ENCODE data around the gene CHIC1.
A peak's percentile ranks its signal among the peaks of the same experiment; 100 is the strongest.
"Not testable (repeated sequence)": the region's sequence is repeated elsewhere in the genome, so short reads cannot be mapped to it uniquely, and the experiment has no call there.

CHIC1 gene
- total RNA-seq = 16.8 to 17.3 (median 17.0) reads per million in 3 donors

DNA sequence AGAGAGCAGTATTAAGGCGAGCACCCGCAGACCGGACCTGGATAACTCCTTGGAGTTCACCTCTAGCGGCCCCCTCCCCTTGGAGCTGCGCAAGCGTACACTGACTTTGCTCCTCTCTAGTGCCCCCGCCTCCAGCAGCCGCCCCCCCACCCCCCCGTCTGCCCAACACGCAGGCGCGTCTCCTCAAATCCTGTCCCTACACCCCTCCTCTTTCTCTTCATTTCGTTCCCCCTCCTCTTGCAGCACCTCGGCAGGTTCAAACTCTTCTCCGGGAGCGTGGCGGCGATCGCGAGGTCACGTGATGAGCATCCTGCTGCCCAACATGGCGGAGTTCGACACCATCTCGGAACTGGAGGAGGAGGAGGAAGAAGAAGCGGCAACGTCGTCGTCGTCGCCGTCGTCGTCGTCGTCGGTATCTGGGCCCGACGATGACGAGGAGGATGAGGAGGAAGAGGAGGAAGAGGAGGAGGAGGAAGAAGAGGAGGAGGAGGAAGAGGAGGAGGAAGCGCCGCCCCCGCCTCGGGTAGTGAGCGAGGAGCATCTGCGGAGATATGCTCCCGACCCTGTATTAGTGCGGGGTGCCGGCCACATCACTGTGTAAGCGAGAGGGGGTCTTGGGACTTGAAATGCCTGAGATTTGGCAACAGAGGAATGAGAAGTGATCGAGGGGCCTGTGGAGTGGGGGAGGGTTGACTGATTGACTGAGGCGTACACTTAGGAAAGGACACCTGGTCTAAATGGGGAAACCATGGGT is at the start of gene CHIC1:
CHIC1 (plus strand) TSS at position 214 of the 754 bp plus-strand sequence; CDS start at position 302, 88 bp downstream.
- Histone ChIP-seq H3K4me3 (ENCODE audit: insufficient read depth, low read depth, low read length, poor library complexity, severe bottlenecking) (peak within 1 kb of the TSS; percentile 60), H3K9me3 (ENCODE audit: control insufficient read depth, low read length) (no peaks in the 10 kb centered on the region), H3K27ac (ENCODE audit: insufficient read depth, low read length, poor library complexity, severe bottlenecking) (peak within 1 kb of the TSS; percentile 78), H3K27me3 (replicated peaks; ENCODE audit: control insufficient read depth, insufficient read depth, low read length, poor library complexity, severe bottlenecking) (no peaks in the 10 kb centered on the region), H3K4me1 (ENCODE audit: control insufficient read depth, insufficient read depth, low read length, poor library complexity, severe bottlenecking) (peaks cover 3% of the 10 kb centered on the region), H3K36me3 (ENCODE audit: control insufficient read depth, insufficient read depth, low read length) (no peaks in the 10 kb centered on the region)
- peak; percentile 52 to 66 (median 62) for DNase-seq

DNA sequence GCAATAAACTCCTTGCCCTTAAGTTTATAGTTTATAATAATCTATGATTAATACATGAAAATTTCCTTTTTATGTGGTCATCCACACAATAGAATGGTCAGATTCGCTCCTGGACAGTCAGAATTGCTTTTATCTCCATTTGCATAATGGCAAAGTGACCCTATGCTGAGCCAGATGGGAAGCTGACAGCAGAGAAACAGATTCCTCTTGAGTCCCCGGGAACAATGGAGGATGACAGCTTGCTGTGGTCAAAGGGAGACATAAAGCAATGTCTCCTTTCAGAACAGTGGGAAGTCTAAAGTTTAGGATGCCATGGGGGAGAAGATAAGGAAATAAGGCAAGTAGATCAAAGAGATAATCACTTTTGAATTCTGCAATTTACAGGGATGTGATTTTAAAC is 40.2 kb upstream of the CHIC1 start:
- not testable (repeated sequence) for H3K36me3 ChIP-seq (ENCODE audit: control insufficient read depth, insufficient read depth, low read length); H3K4me1 ChIP-seq (ENCODE audit: control insufficient read depth, insufficient read depth, low read length, poor library complexity, severe bottlenecking); H3K9me3 ChIP-seq (ENCODE audit: control insufficient read depth, low read length); H3K4me3 ChIP-seq (ENCODE audit: insufficient read depth, low read depth, low read length, poor library complexity, severe bottlenecking); H3K27ac ChIP-seq (ENCODE audit: insufficient read depth, low read length, poor library complexity, severe bottlenecking); H3K27me3 ChIP-seq (replicated peaks; ENCODE audit: control insufficient read depth, insufficient read depth, low read length, poor library complexity, severe bottlenecking); DNase-seq

DNA sequence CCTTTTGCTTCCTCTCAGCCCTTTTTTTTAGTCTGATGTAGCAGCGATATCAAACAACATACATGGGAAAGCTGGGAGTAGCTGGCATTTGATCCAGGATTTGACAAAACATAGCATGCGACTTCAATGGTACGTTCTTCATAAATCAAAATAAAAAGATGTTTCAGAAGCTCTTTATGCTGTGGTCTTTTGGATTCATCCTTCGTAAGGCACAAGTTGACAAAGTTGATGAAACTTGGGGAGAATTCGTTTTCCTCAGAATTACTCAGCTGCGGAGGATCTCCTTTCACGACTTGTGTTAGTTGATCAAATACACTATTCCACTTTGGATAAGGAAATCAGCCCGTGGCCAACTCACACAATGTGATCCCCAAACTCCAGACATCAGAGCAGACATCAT is 38.1 kb upstream of the CHIC1 start:
- Histone ChIP-seq H3K27ac (ENCODE audit: insufficient read depth, low read length, poor library complexity, severe bottlenecking) (no peak overlapping the region), H3K27me3 (replicated peaks; ENCODE audit: control insufficient read depth, insufficient read depth, low read length, poor library complexity, severe bottlenecking) (no peaks in the 10 kb centered on the region), H3K36me3 (ENCODE audit: control insufficient read depth, insufficient read depth, low read length) (no peaks in the 10 kb centered on the region), H3K4me1 (ENCODE audit: control insufficient read depth, insufficient read depth, low read length, poor library complexity, severe bottlenecking) (no peaks in the 10 kb centered on the region), H3K9me3 (ENCODE audit: control insufficient read depth, low read length) (no peaks in the 10 kb centered on the region), H3K4me3 (ENCODE audit: insufficient read depth, low read depth, low read length, poor library complexity, severe bottlenecking) (no peak overlapping the region)
- DNase-seq = no peak

DNA sequence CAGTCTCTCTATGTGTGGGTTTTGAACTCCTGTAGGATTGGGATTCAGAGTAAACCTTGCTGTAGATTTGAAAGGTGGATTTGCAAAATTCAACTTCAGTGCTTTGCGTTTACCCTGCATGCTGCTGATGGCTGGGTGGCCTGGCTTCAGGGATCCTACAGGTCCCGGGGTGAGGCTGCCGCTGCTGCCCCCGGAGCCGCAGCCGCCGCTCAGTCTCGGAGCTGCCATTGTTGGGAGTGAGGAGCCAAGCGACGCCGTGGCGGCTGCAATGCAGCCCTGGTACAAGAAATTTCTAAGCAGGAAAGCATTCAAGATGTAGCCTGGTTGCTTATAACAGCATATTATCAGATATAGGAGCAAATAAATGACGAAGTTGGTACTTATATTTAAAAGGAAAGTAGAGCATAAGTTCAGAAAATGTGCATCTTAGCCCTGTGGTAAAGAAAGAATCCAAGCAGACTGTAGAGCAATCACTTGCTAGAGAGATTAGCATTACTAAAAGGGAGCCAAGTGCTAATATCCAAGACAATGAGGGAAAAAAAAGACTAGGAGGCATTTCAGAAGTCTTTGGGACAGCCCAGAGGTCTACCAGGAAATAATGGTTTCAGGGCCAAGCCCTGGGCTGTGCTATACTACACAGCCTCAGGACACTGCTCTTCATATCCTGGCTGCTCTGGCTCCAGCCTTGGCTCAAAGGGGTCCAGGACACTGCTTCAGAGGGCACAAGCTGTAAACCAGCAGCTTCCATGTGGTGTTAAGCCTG is 36.9 kb upstream of the CHIC1 start:
- H3K4me1 ChIP-seq (ENCODE audit: control insufficient read depth, insufficient read depth, low read length, poor library complexity, severe bottlenecking) = no peaks in the 10 kb centered on the region
- H3K4me3 ChIP-seq (ENCODE audit: insufficient read depth, low read depth, low read length, poor library complexity, severe bottlenecking) = no peak overlapping the region
- DNase-seq = no peak
- H3K36me3 ChIP-seq (ENCODE audit: control insufficient read depth, insufficient read depth, low read length) = no peaks in the 10 kb centered on the region
- no peaks in the 10 kb centered on the region for H3K27me3 ChIP-seq (replicated peaks; ENCODE audit: control insufficient read depth, insufficient read depth, low read length, poor library complexity, severe bottlenecking)
- H3K9me3 ChIP-seq (ENCODE audit: control insufficient read depth, low read length) = no peaks in the 10 kb centered on the region
- H3K27ac ChIP-seq (ENCODE audit: insufficient read depth, low read length, poor library complexity, severe bottlenecking) = no peak overlapping the region

DNA sequence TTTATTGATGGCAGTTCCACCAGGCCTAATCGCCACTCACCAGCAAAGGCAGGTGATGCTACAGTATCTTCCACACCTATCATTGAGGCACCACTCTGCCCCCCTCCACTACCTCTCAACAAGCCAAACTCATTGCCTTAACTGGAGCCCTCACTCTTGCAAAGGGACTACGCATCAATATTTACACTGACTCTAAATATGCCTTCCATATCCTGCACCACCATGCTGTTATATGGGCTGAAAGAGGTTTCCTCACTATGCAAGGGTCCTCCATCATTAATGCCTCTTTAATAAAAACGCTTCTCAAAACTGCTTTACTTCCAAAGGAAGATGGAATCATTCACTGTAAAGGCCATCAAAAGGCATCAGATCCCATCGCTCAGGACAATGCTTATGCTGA is 31.3 kb upstream of the CHIC1 start:
- not testable (repeated sequence) for H3K9me3 ChIP-seq (ENCODE audit: control insufficient read depth, low read length); H3K4me3 ChIP-seq (ENCODE audit: insufficient read depth, low read depth, low read length, poor library complexity, severe bottlenecking); H3K36me3 ChIP-seq (ENCODE audit: control insufficient read depth, insufficient read depth, low read length); DNase-seq; H3K27ac ChIP-seq (ENCODE audit: insufficient read depth, low read length, poor library complexity, severe bottlenecking); H3K27me3 ChIP-seq (replicated peaks; ENCODE audit: control insufficient read depth, insufficient read depth, low read length, poor library complexity, severe bottlenecking); H3K4me1 ChIP-seq (ENCODE audit: control insufficient read depth, insufficient read depth, low read length, poor library complexity, severe bottlenecking)

DNA sequence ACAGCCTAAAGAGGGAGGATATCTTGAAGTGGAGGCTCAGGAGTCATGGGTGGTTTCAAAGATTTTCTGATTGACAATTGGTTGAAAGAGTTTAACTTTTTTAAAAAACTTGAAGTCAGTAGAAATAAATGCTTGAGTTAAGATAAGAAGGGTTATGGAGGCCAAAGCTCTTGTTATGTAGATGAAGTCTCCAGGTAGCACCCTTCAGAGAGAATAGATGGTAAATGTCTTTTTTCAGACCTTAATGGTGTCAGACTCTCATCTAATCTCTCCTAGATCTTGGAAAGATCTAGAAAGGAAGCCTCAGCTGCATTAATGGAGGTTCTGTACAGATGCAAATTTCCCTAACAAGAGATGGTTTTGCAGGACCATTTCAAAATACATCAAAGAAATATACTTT is 6.8 kb upstream of the CHIC1 start:
- no peak for DNase-seq
- Histone ChIP-seq H3K9me3 (ENCODE audit: control insufficient read depth, low read length) (no peaks in the 10 kb centered on the region), H3K4me3 (ENCODE audit: insufficient read depth, low read depth, low read length, poor library complexity, severe bottlenecking) (no peak overlapping the region), H3K27ac (ENCODE audit: insufficient read depth, low read length, poor library complexity, severe bottlenecking) (no peak overlapping the region), H3K27me3 (replicated peaks; ENCODE audit: control insufficient read depth, insufficient read depth, low read length, poor library complexity, severe bottlenecking) (no peaks in the 10 kb centered on the region), H3K36me3 (ENCODE audit: control insufficient read depth, insufficient read depth, low read length) (no peaks in the 10 kb centered on the region), H3K4me1 (ENCODE audit: control insufficient read depth, insufficient read depth, low read length, poor library complexity, severe bottlenecking) (no peaks in the 10 kb centered on the region)

DNA sequence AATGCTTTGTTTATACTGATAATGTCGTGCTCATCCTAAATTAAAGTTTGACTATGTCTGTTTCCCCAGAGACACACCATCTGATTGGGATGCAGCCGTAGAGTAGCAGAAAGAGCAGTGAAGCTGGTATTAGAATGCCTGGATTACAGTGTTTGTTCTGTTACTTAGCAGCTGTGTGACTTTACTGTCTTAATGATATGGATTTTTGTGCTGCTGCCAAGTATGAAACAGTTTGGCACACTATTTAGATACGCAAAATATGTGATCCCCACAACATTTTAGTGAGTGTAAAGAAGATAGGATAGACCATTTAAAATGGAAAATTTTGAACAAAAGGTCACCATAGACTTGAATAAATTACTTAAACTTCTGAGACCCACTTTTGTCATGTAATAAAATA is 1.2 kb upstream of the CHIC1 start:
- Histone ChIP-seq H3K4me3 (ENCODE audit: insufficient read depth, low read depth, low read length, poor library complexity, severe bottlenecking) (no peak overlapping the region), H3K27me3 (replicated peaks; ENCODE audit: control insufficient read depth, insufficient read depth, low read length, poor library complexity, severe bottlenecking) (no peaks in the 10 kb centered on the region)
- no peak for DNase-seq

DNA sequence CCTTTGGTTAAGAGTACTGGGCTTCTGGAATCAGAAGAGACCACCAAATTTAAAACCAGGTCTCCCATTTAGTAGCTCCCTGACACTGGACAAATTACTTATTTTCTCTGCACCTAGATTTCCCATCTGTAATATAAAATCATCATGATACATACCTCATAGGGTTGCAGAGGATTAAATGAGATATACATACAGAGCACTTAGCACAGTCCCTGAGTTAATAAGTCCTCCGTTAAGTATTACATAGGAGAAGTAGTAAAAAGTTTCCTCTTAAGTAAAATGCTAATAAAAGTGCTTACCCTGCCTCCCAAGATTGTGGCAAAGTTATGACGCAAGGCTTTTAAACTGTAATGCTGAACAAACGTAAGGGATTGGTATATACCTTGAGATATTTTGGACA is 539 bp upstream of the CHIC1 start:
- Histone ChIP-seq H3K4me3 (ENCODE audit: insufficient read depth, low read depth, low read length, poor library complexity, severe bottlenecking) (peak overlapping the region; percentile 60), H3K27ac (ENCODE audit: insufficient read depth, low read length, poor library complexity, severe bottlenecking) (peak overlapping the region; percentile 78)
- DNase-seq = no peak

More for the DNA sequence above, 1.2 kb upstream of the CHIC1 start:
- H3K4me1 ChIP-seq (ENCODE audit: control insufficient read depth, insufficient read depth, low read length, poor library complexity, severe bottlenecking) = peaks cover 3% of the 10 kb centered on the region
- H3K36me3 ChIP-seq (ENCODE audit: control insufficient read depth, insufficient read depth, low read length) = no peaks in the 10 kb centered on the region
- no peaks in the 10 kb centered on the region for H3K9me3 ChIP-seq (ENCODE audit: control insufficient read depth, low read length)
- no peak overlapping the region for H3K27ac ChIP-seq (ENCODE audit: insufficient read depth, low read length, poor library complexity, severe bottlenecking)

DNA sequence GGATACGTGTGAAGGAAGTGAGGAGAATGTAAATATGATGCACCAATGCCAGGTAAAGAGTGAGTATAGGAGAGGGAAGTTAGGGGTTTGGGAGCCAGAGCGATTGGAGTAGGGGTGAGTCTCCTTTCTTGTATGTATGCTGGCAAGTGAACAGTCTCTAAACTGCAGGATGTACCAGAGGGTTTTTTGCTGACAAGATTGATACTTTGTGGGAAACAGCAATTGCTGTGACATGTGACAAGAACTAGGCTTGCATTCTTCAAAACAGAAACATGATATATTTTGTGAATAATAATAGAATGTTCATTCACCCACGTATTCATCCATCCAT is 706 bp downstream of the CHIC1 start:
- DNase-seq = no peak
- Histone ChIP-seq H3K27ac (ENCODE audit: insufficient read depth, low read length, poor library complexity, severe bottlenecking) (peak overlapping the region; percentile 78), H3K4me1 (ENCODE audit: control insufficient read depth, insufficient read depth, low read length, poor library complexity, severe bottlenecking) (peaks cover 3% of the 10 kb centered on the region), H3K27me3 (replicated peaks; ENCODE audit: control insufficient read depth, insufficient read depth, low read length, poor library complexity, severe bottlenecking) (no peaks in the 10 kb centered on the region), H3K36me3 (ENCODE audit: control insufficient read depth, insufficient read depth, low read length) (no peaks in the 10 kb centered on the region), H3K4me3 (ENCODE audit: insufficient read depth, low read depth, low read length, poor library complexity, severe bottlenecking) (peak overlapping the region; percentile 60), H3K9me3 (ENCODE audit: control insufficient read depth, low read length) (no peaks in the 10 kb centered on the region)

More for the DNA sequence above, 539 bp upstream of the CHIC1 start:
- H3K9me3 ChIP-seq (ENCODE audit: control insufficient read depth, low read length) = no peaks in the 10 kb centered on the region
- peaks cover 3% of the 10 kb centered on the region for H3K4me1 ChIP-seq (ENCODE audit: control insufficient read depth, insufficient read depth, low read length, poor library complexity, severe bottlenecking)
- no peaks in the 10 kb centered on the region for H3K36me3 ChIP-seq (ENCODE audit: control insufficient read depth, insufficient read depth, low read length)
- no peaks in the 10 kb centered on the region for H3K27me3 ChIP-seq (replicated peaks; ENCODE audit: control insufficient read depth, insufficient read depth, low read length, poor library complexity, severe bottlenecking)

DNA sequence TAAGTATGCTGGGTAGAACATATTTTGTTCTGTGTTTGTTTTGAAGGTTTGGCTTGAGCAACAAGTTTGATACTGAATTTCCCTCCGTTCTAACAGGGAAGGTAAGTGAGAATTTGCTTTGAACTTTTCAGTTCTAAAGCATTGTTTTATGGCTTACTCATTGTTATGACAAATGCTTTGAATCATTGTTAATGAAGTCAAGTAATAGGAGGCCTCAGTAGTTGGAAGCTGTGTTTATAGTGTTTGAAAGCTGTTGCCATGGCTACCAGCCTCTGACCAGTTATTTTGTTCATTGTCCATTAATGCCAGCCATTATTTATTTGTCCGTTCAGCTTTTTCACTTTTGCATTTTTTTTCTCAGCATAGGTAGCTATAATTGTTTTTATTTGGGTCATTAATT is 14.4 kb downstream of the CHIC1 start:
- no peaks in the 10 kb centered on the region for H3K9me3 ChIP-seq (ENCODE audit: control insufficient read depth, low read length)
- H3K36me3 ChIP-seq (ENCODE audit: control insufficient read depth, insufficient read depth, low read length) = no peaks in the 10 kb centered on the region
- H3K4me1 ChIP-seq (ENCODE audit: control insufficient read depth, insufficient read depth, low read length, poor library complexity, severe bottlenecking) = no peaks in the 10 kb centered on the region
- DNase-seq = no peak
- H3K27me3 ChIP-seq (replicated peaks; ENCODE audit: control insufficient read depth, insufficient read depth, low read length, poor library complexity, severe bottlenecking) = no peaks in the 10 kb centered on the region
- no peak overlapping the region for H3K4me3 ChIP-seq (ENCODE audit: insufficient read depth, low read depth, low read length, poor library complexity, severe bottlenecking)
- H3K27ac ChIP-seq (ENCODE audit: insufficient read depth, low read length, poor library complexity, severe bottlenecking) = no peak overlapping the region
